ENCODE results near the gene PLCH1. TPM values are rescaled to one million over a fixed set of nuclear protein-coding genes. Genes with fewer than 3 reads are reported as not detected.

The PLCH1 gene
- total and polyA plus RNA-seq, 10 of the 15 experiments (the other 5 are each of a cell fraction or from before 2014, with no cell fraction given) = 0.03 to 0.22 (median 0.04) TPM; not detected in 5

- Histone ChIP-seq H3K27ac (ENCODE audit: control insufficient read depth, insufficient read depth) (no peak overlapping the region), H3K27me3 (replicated peaks in 1 of 2; ENCODE audit: control insufficient read depth in 2 of 2, insufficient read depth in 2 of 2, low read length in 1 of 2) (no peaks in the 10 kb centered on the region), H3K4me3 (no peak overlapping the region), H3K36me3 (ENCODE audit: control insufficient read depth in 2 of 2, insufficient read depth in 2 of 2, low read length in 1 of 2) (no peaks in the 10 kb centered on the region), H3K9ac (ENCODE audit: control insufficient read depth, insufficient read depth, low read length) (no peak overlapping the region), H3K4me2 (ENCODE audit: control insufficient read depth, insufficient read depth) (no peak overlapping the region), H3K79me2 (ENCODE audit: control insufficient read depth, insufficient read depth, low read length) (no peaks in the 10 kb centered on the region), H3K9me3 (replicated peaks; ENCODE audit: control insufficient read depth, insufficient read depth, low read length) (peaks cover 1% of the 10 kb centered on the region; the same call in 1 of the 3 replicates), H4K20me1 (ENCODE audit: control insufficient read depth, insufficient read depth) (no peaks in the 10 kb centered on the region), H2AFZ (ENCODE audit: control insufficient read depth, low read depth, low read length) (no peak overlapping the region), H3K4me1 (ENCODE audit: control insufficient read depth, insufficient read depth, low read length) (no peaks in the 10 kb centered on the region)
- no TSS peak for BruUV-seq (replicated peaks)
- in situ Hi-C loops (cut with MboI) = no loop called here
- ChIA-PET POLR2A (no interaction called here), RAD21 (ENCODE audit: unreplicated experiment) (no interaction called here), CTCF (no interaction called here), SMC1A (ENCODE audit: uncharacterized antibody, unreplicated experiment) (no interaction called here)
- TF ChIP-seq STAT1 (conservative IDR thresholded peaks at IDR 0.05) = no peak
- TF ChIP-seq ATF7 (IDR thresholded peaks at IDR 0.05; ENCODE audit: low read depth) = no peak
- TF ChIP-seq DPF2 (IDR thresholded peaks at IDR 0.05) = no peak
- TF ChIP-seq NFYA (IDR thresholded peaks at IDR 0.05; ENCODE audit: borderline replicate concordance, low read depth, low read length) = no peak
- no peak for TF ChIP-seq CREM (IDR thresholded peaks at IDR 0.05; ENCODE audit: low read depth)
- FAIRE-seq (no peak), DNase-seq (ENCODE audit: low read depth, low spot score) (no peak), ATAC-seq (no peak)
- intact Hi-C loops (cut with micrococcal nuclease; ENCODE audit: unreplicated experiment) = no loop called here
- WGBS (ENCODE audit: insufficient coverage, insufficient replicate concordance, low lambda C conversion rate, missing lambda C conversion rate) = 24% methylated on average over 8 of the region's 8 CpGs
Measured at GRCh38 chr3:155512175-155512866, 232.6 kb downstream of the PLCH1 start.

DNA sequence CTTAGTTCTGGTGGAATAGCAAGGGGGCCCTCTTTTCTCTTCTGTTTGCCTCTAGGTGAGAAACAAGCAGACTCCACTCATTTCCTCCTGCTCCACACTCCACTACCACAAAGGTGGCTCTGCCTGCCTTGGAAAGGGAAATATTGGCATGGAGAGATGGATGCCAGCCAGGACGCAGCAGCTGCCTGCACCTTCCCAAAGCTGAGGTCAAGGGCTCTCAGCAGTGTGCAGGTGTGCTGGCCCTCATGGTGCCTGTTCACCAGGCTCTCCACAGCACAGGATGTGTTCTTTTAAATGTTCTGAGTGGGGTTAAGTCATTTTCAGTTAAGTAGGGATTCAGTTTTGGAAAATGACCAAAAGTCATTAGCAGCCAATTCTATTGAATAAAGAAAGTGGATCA lies 240.2 kb downstream of the PLCH1 start:
- DNase-seq (ENCODE audit: low read depth, low spot score) (no peak), ATAC-seq (no peak), FAIRE-seq (no peak)
- intact Hi-C loops (cut with micrococcal nuclease; ENCODE audit: unreplicated experiment) = no loop called here
- H3K79me2 ChIP-seq (ENCODE audit: control insufficient read depth, insufficient read depth, low read length) = no peaks in the 10 kb centered on the region
- no peaks in the 10 kb centered on the region; a peak in 1 of 4 replicates for H3K27me3 ChIP-seq (replicated peaks in 1 of 2; ENCODE audit: control insufficient read depth in 2 of 2, insufficient read depth in 2 of 2, low read length in 1 of 2)
- in situ Hi-C loops (cut with MboI) = no loop called here
- no peak overlapping the region for H3K9ac ChIP-seq (ENCODE audit: control insufficient read depth, insufficient read depth, low read length)
- SMC1A ChIA-PET (ENCODE audit: uncharacterized antibody, unreplicated experiment) = no interaction called here
- H4K20me1 ChIP-seq (ENCODE audit: control insufficient read depth, insufficient read depth) = no peaks in the 10 kb centered on the region
- POLR2A ChIA-PET = no interaction called here
- no peaks in the 10 kb centered on the region for H3K4me1 ChIP-seq (ENCODE audit: control insufficient read depth, insufficient read depth, low read length)
- no peak overlapping the region for H3K27ac ChIP-seq (ENCODE audit: control insufficient read depth, insufficient read depth)
- TF ChIP-seq USF1 (IDR thresholded peaks at IDR 0.05; ENCODE audit: borderline replicate concordance, extremely low read length, insufficient read depth, low read depth, low read length) (no peak), CHD4 (IDR thresholded peaks at IDR 0.05) (no peak), POLR2A (IDR thresholded peaks at IDR 0.05; ENCODE audit: low read depth, low read length) (no peak), CBX3 (IDR thresholded peaks at IDR 0.05; ENCODE audit: borderline replicate concordance, low read depth) (no peak)
- H3K4me3 ChIP-seq = no peak overlapping the region
- no peaks in the 10 kb centered on the region for H3K36me3 ChIP-seq (ENCODE audit: control insufficient read depth in 2 of 2, insufficient read depth in 2 of 2, low read length in 1 of 2)
- no peaks in the 10 kb centered on the region for H3K9me3 ChIP-seq (replicated peaks; ENCODE audit: control insufficient read depth, insufficient read depth, low read length)
- no peak overlapping the region for H2AFZ ChIP-seq (ENCODE audit: control insufficient read depth, low read depth, low read length)
- RAD21 ChIA-PET (ENCODE audit: unreplicated experiment) = no interaction called here
- CTCF ChIA-PET = no interaction called here
- WGBS (ENCODE audit: insufficient coverage, insufficient replicate concordance, low lambda C conversion rate, missing lambda C conversion rate) = 0% methylated on average over 1 of the region's 1 CpG
- no peak overlapping the region for H3K4me2 ChIP-seq (ENCODE audit: control insufficient read depth, insufficient read depth)
- no TSS peak for BruUV-seq (replicated peaks)
